Measurements from ENCODE around the gene SLCO3A1. TPM values are rescaled to one million over a fixed set of nuclear protein-coding genes. Genes with fewer than 3 reads are reported as not detected.

The SLCO3A1 gene
- total RNA-seq, 2 donors from 2014 or later = 7.2 to 11.4 TPM

DNA sequence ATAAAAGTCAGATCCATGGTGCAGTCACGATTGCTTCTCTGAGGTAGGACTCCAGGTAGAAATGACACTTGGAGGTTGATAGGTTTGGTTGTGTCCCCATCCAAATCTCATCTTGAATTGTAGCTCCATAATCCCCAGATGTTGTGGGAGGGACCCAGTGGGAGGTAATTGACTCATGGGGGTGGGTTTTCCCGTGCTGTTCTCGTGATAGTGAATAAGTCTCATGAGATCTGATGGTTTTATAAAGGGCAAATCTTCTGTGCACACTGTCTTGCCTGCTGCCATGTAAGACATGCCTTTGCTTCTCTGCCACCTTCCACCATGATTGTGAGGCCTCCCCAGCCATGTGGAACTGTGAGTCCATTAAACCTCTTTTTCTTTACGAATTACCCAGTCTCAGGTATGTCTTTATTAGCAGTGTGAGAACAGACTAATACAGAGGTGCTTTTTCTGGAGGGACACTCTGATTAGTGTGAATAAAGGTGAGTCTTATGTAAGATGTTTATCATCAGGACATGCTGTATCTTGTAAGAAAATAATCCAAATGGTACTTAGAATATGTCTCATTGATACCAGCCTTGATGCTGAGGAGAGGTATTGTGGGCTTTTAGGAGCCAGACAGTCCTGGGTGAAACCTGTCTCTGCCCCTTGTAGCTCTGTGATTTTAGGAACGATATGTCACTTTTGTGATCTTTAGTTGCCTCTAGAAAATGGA is 43.0 kb downstream of the SLCO3A1 start:
- no peak overlapping the region for H3K27ac ChIP-seq (ENCODE audit: low read depth, low read length)
- H3K4me3 ChIP-seq (ENCODE audit: low read length) = no peak overlapping the region
- no peak for DNase-seq
- H3K27me3 ChIP-seq (ENCODE audit: control insufficient read depth, insufficient read depth, low read length, poor library complexity, severe bottlenecking) = no peaks in the 10 kb centered on the region
- no peaks in the 10 kb centered on the region for H3K4me1 ChIP-seq (ENCODE audit: control insufficient read depth, insufficient read depth, low read length)
- no peaks in the 10 kb centered on the region for H3K36me3 ChIP-seq (ENCODE audit: control insufficient read depth, insufficient read depth, low read length)
- H3K9me3 ChIP-seq (ENCODE audit: control insufficient read depth, low read length) = no peaks in the 10 kb centered on the region
- Mint-ChIP-seq H3K4me1 (no peaks in the 10 kb centered on the region), H3K4me3 (no peak overlapping the region), H3K27ac (no peak overlapping the region), H3K9me3 (peaks cover 1% of the 10 kb centered on the region), H3K27me3 (ENCODE audit: insufficient read depth) (no peaks in the 10 kb centered on the region), H3K36me3 (ENCODE audit: low read depth) (no peaks in the 10 kb centered on the region)
- WGBS, 2 experiments (ENCODE audit: insufficient coverage in 1 of 2, insufficient read length in 1 of 2) = 79 to 94% methylated on average over 4 to 5 of the region's 5 CpGs
- TF ChIP-seq, protein P1, sequence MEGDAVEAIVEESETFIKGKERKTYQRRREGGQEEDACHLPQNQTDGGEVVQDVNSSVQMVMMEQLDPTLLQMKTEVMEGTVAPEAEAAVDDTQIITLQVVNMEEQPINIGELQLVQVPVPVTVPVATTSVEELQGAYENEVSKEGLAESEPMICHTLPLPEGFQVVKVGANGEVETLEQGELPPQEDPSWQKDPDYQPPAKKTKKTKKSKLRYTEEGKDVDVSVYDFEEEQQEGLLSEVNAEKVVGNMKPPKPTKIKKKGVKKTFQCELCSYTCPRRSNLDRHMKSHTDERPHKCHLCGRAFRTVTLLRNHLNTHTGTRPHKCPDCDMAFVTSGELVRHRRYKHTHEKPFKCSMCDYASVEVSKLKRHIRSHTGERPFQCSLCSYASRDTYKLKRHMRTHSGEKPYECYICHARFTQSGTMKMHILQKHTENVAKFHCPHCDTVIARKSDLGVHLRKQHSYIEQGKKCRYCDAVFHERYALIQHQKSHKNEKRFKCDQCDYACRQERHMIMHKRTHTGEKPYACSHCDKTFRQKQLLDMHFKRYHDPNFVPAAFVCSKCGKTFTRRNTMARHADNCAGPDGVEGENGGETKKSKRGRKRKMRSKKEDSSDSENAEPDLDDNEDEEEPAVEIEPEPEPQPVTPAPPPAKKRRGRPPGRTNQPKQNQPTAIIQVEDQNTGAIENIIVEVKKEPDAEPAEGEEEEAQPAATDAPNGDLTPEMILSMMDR (conservative IDR thresholded peaks at IDR 0.05) = no peak
- no peak overlapping the region for H3K9ac ChIP-seq (ENCODE audit: extremely low read depth, low read length, poor library complexity, severe bottlenecking)

DNA sequence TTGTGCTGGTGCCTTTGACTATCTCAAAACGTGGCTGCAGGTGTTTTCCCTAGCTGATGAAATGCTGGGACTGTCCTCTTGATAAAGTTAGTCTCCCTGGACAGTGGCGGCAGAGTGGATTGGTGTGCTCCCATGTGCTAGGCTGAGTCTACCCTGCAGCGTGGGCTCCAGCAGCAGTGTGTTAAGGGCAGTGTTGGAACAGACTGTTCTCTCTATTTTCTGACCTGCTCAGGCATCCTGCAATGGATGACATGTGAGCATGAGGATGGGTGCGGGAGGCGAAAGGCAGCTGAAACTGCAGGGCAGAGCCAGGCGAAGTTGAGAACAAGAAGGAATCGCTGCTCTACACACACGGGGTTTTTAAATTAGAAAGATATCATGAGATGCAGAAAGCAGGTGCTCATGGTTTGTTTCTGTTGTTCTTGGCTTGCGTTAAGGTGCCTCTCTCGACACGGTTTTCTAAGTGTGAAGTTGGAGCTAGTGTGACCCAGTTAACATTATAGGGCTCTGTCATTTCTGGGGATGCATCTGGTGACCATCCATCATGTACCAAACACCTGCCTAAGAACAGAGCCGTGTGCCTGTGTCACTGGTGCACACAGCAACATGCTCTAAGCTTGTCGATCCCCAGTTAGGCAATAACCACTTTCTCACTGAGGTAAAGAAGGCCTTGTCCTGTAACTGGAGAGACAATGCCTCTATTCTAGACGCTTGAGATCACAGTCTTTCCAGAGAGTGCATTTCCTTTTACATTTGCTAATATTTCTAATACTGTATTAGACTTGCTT is 44.3 kb downstream of the SLCO3A1 start:
- Mint-ChIP-seq H3K27me3 (ENCODE audit: insufficient read depth) (no peaks in the 10 kb centered on the region), H3K36me3 (ENCODE audit: low read depth) (no peaks in the 10 kb centered on the region), H3K4me1 (no peaks in the 10 kb centered on the region), H3K27ac (no peak overlapping the region), H3K9me3 (peaks cover 1% of the 10 kb centered on the region), H3K4me3 (no peak overlapping the region)
- H3K27ac ChIP-seq (ENCODE audit: low read depth, low read length) = no peak overlapping the region
- H3K9ac ChIP-seq (ENCODE audit: extremely low read depth, low read length, poor library complexity, severe bottlenecking) = no peak overlapping the region
- TF ChIP-seq, protein P1 (conservative IDR thresholded peaks at IDR 0.05) = no peak
- no peak overlapping the region for H3K4me3 ChIP-seq (ENCODE audit: low read length)
- no peaks in the 10 kb centered on the region for H3K9me3 ChIP-seq (ENCODE audit: control insufficient read depth, low read length)
- H3K27me3 ChIP-seq (ENCODE audit: control insufficient read depth, insufficient read depth, low read length, poor library complexity, severe bottlenecking) = no peaks in the 10 kb centered on the region
- no peaks in the 10 kb centered on the region for H3K36me3 ChIP-seq (ENCODE audit: control insufficient read depth, insufficient read depth, low read length)
- WGBS, 2 experiments (ENCODE audit: insufficient coverage in 1 of 2, insufficient read length in 1 of 2) = 88 to 89% methylated on average over 13 to 14 of the region's 14 CpGs
- no peaks in the 10 kb centered on the region for H3K4me1 ChIP-seq (ENCODE audit: control insufficient read depth, insufficient read depth, low read length)
- no peak for DNase-seq

DNA sequence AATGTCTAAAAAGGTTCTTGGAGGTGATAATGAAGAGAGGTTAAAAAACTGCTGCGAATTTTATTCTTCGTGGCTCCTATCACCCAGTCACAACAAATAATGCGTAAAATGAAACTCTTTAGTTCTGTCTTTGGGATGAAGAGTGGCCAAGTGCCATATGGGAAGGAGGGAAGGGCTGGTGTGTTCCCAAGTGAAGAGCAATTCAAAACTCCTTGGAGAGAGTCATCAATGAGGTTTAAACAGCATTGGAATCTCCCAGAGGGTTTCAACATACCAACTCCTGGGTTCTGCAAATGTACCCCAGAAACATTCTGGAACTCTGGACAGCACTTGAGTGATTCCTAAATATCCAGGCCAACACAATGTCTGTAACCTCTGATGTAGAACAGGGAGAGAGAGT is 45.3 kb downstream of the SLCO3A1 start:
- H3K4me1 ChIP-seq (ENCODE audit: control insufficient read depth, insufficient read depth, low read length) = no peaks in the 10 kb centered on the region
- no peak overlapping the region for H3K4me3 ChIP-seq (ENCODE audit: low read length)
- no peaks in the 10 kb centered on the region for H3K9me3 ChIP-seq (ENCODE audit: control insufficient read depth, low read length)
- TF ChIP-seq, protein P1 (conservative IDR thresholded peaks at IDR 0.05) = no peak
- no peak overlapping the region for H3K9ac ChIP-seq (ENCODE audit: extremely low read depth, low read length, poor library complexity, severe bottlenecking)
- 86 to 94% methylated on average over 1 to 3 of the region's 3 CpGs for WGBS, 2 experiments (ENCODE audit: insufficient coverage in 1 of 2, insufficient read length in 1 of 2)
- no peaks in the 10 kb centered on the region for H3K36me3 ChIP-seq (ENCODE audit: control insufficient read depth, insufficient read depth, low read length)
- no peaks in the 10 kb centered on the region for H3K36me3 Mint-ChIP-seq (ENCODE audit: low read depth)
- H3K4me3 Mint-ChIP-seq = no peak overlapping the region
- H3K27ac ChIP-seq (ENCODE audit: low read depth, low read length) = no peak overlapping the region
- DNase-seq = no peak
- no peaks in the 10 kb centered on the region for H3K4me1 Mint-ChIP-seq
- H3K27ac Mint-ChIP-seq = no peak overlapping the region
- H3K9me3 Mint-ChIP-seq = peaks cover 1% of the 10 kb centered on the region
- H3K27me3 Mint-ChIP-seq (ENCODE audit: insufficient read depth) = no peaks in the 10 kb centered on the region
- no peaks in the 10 kb centered on the region for H3K27me3 ChIP-seq (ENCODE audit: control insufficient read depth, insufficient read depth, low read length, poor library complexity, severe bottlenecking)

Data from endodermal cell (in vitro differentiated cells).